IMR-90 (cell line): ENCODE measurements around the gene PITPNM3. TPM values are rescaled to one million over a fixed set of nuclear protein-coding genes. Genes with fewer than 3 reads are reported as not detected.

Experiments used
- ATAC-seq: fragments of 200-7000 bp; cut with Tn5 transposase; 2 replicates; pipeline ENCODE4 v1.9.1; 2020; ENCODE audit warnings: low read depth, mild to moderate bottlenecking, moderate library complexity
- BruUV-seq: library from RNA; stranded (reverse); fragments of 400-500 nt; replicated peaks from 2 replicates; lab custom pipeline; 2021; lab: Mats Ljungman, UMichigan
- CTCF ChIA-PET: fragments of 300-600 bp; formaldehyde crosslinking; extraction: SDS; loops from one replicate; lab custom pipeline; 2021; ENCODE audit warnings: antibody characterized with exemption; lab: Yijun Ruan, JAX
- POLR2A ChIA-PET: fragments of 300-600 bp; sonication (Branson Sonifier 250); formaldehyde crosslinking; loops from one replicate; lab custom pipeline; 2022; ENCODE audit warnings: antibody characterized with exemption; ENCODE audit not compliant: unreplicated experiment; lab: Charles Lee
- DNase-seq: peaks from one replicate; pipeline ENCODE4 v3.0.0; 2013
- H2AFZ ChIP-seq: replicated peaks from 2 replicates; pipeline ENCODE3; 2013; ENCODE audit warnings: low read length, mild to moderate bottlenecking; ENCODE audit not compliant: poor library complexity
- H2AK5ac ChIP-seq: 2 replicates; pipeline ENCODE4 v1.6.1; 2013; ENCODE audit warnings: low read depth, low read length, inconsistent platforms
- H2AK9ac ChIP-seq: replicated peaks from 2 replicates; pipeline ENCODE3; 2013; ENCODE audit warnings: mild to moderate bottlenecking, low read depth, low read length, moderate library complexity; ENCODE audit not compliant: poor library complexity
- H2BK120ac ChIP-seq: 2 replicates; pipeline ENCODE4 v1.6.1; 2013; ENCODE audit warnings: low read depth, low read length, inconsistent platforms
- H2BK15ac ChIP-seq: 3 replicates; pipeline ENCODE4 v1.6.1; 2013; ENCODE audit warnings: low read depth, low read length, inconsistent platforms
- H2BK20ac ChIP-seq: 2 replicates; pipeline ENCODE4 v1.6.1; 2013; ENCODE audit warnings: low read depth, mild to moderate bottlenecking, inconsistent platforms, low read length, moderate library complexity
- H2BK5ac ChIP-seq: 2 replicates; pipeline ENCODE4 v1.6.1; 2013; ENCODE audit warnings: mild to moderate bottlenecking, low read depth, low read length, inconsistent platforms; ENCODE audit not compliant: poor library complexity, severe bottlenecking
- H3K14ac ChIP-seq: replicated peaks from 2 replicates; pipeline ENCODE4 v1.6.1; 2013; ENCODE audit warnings: low read depth, low read length, inconsistent platforms
- H3K18ac ChIP-seq: 2 replicates; pipeline ENCODE4 v1.6.1; 2013; ENCODE audit warnings: low read depth, low read length, control low read depth
- H3K23ac ChIP-seq: 2 replicates; pipeline ENCODE4 v1.6.1; 2013; ENCODE audit warnings: low read depth, low read length, inconsistent platforms
- H3K27ac ChIP-seq: 2 replicates; pipeline ENCODE4 v1.5.1; 2013; ENCODE audit warnings: mild to moderate bottlenecking, control low read depth, low read length; ENCODE audit not compliant: insufficient read depth
- H3K27me3 ChIP-seq: 2 replicates; pipeline ENCODE4 v1.6.1; 2013; ENCODE audit warnings: low read length; ENCODE audit not compliant: control insufficient read depth, insufficient read depth
- H3K36me3 ChIP-seq: 2 replicates; pipeline ENCODE4 v1.6.1; 2013; ENCODE audit warnings: low read length, mixed read lengths; ENCODE audit not compliant: control insufficient read depth, insufficient read depth
- H3K4ac ChIP-seq: 2 replicates; pipeline ENCODE4 v1.6.1; 2013; ENCODE audit warnings: low read depth, low read length, inconsistent platforms
- H3K4me1 ChIP-seq: 2 replicates; pipeline ENCODE4 v1.6.1; 2013; ENCODE audit warnings: low read length, mixed read lengths; ENCODE audit not compliant: control insufficient read depth, insufficient read depth
- H3K4me2 ChIP-seq: 2 replicates; pipeline ENCODE4 v1.6.1; 2013; ENCODE audit warnings: low read depth, mild to moderate bottlenecking, control low read depth, low read length, moderate library complexity
- H3K4me3 ChIP-seq: 2 replicates; pipeline ENCODE4 v1.5.1; 2013; ENCODE audit warnings: low read depth, mild to moderate bottlenecking, control low read depth, low read length, moderate library complexity; ENCODE audit not compliant: insufficient read depth
- H3K56ac ChIP-seq: 2 replicates; pipeline ENCODE4 v1.6.1; 2013; ENCODE audit warnings: low read length, inconsistent platforms; ENCODE audit not compliant: insufficient read depth; ENCODE audit errors: extremely low read depth
- H3K79me1 ChIP-seq, 2 experiments: 2 replicates each; pipeline ENCODE4 v1.6.1; 2013; ENCODE audit warnings: low read length in 2 of 2, inconsistent platforms in 1 of 2, low read depth in 1 of 2
- H3K9ac ChIP-seq: 2 replicates; pipeline ENCODE4 v1.6.1; 2013; ENCODE audit warnings: low read depth, low read length, control low read depth
- H3K9me1 ChIP-seq: 2 replicates; pipeline ENCODE4 v1.6.1; 2013; ENCODE audit warnings: low read length, inconsistent platforms; ENCODE audit not compliant: insufficient read depth
- H3K9me3 ChIP-seq: 2 replicates; pipeline ENCODE4 v1.6.1; 2013; ENCODE audit warnings: low read length; ENCODE audit not compliant: control insufficient read depth, insufficient read depth
- H4K20me1 ChIP-seq: 2 replicates; pipeline ENCODE4 v1.6.1; 2013; ENCODE audit warnings: low read length, inconsistent platforms; ENCODE audit not compliant: insufficient read depth
- H4K5ac ChIP-seq: 2 replicates; pipeline ENCODE4 v1.6.1; 2013; ENCODE audit warnings: mild to moderate bottlenecking, low read depth, low read length, control low read depth
- H4K8ac ChIP-seq, 2 experiments: 2 replicates each; pipeline ENCODE4 v1.6.1; 2013; ENCODE audit warnings: low read depth in 2 of 2, low read length in 2 of 2, control low read depth in 1 of 2, inconsistent platforms in 1 of 2
- H4K91ac ChIP-seq: 2 replicates; pipeline ENCODE4 v1.6.1; 2013; ENCODE audit warnings: low read depth, low read length, inconsistent platforms; ENCODE audit not compliant: insufficient read depth
- BHLHE40 ChIP-seq: fragments of 150-350 bp; IDR thresholded peaks from 2 replicates; pipeline ENCODE4 v1.6.1; 2016; ENCODE audit warnings: mild to moderate bottlenecking, low read depth, low read length
- CEBPB ChIP-seq: IDR thresholded peaks from 2 replicates; pipeline ENCODE4 v1.6.1; 2012; ENCODE audit warnings: low read depth, low read length, improper control_type of control experiment
- CHD1 ChIP-seq: IDR thresholded peaks from 2 replicates; pipeline ENCODE4 v1.6.1; 2012; ENCODE audit warnings: low read depth, low read length, improper control_type of control experiment
- FOS ChIP-seq: fragments of 150-350 bp; IDR thresholded peaks from 2 replicates; pipeline ENCODE4 v1.6.1; 2016; ENCODE audit warnings: low read depth, low read length
- MAFK ChIP-seq: IDR thresholded peaks from 2 replicates; pipeline ENCODE4 v1.6.1; 2012; ENCODE audit warnings: low read depth, low read length, improper control_type of control experiment
- MAZ ChIP-seq: IDR thresholded peaks from 2 replicates; pipeline ENCODE4 v1.6.1; 2012; ENCODE audit warnings: low read depth, mild to moderate bottlenecking, low read length, improper control_type of control experiment, moderate library complexity, borderline replicate concordance
- MXI1 ChIP-seq: IDR thresholded peaks from 2 replicates; pipeline ENCODE4 v1.6.1; 2012; ENCODE audit warnings: low read depth, mild to moderate bottlenecking, low read length, moderate library complexity, borderline replicate concordance
- NFE2L2 ChIP-seq: fragments of 150-350 bp; IDR thresholded peaks from 2 replicates; pipeline ENCODE4 v1.6.1; 2016; ENCODE audit warnings: low read depth, mild to moderate bottlenecking, low read length
- POLR2A ChIP-seq: IDR thresholded peaks from 2 replicates; pipeline ENCODE4 v1.6.1; 2012; ENCODE audit warnings: mild to moderate bottlenecking, low read depth, low read length
- RAD21 ChIP-seq: IDR thresholded peaks from 2 replicates; pipeline ENCODE4 v1.6.1; 2012; ENCODE audit warnings: low read length, improper control_type of control experiment
- RCOR1 ChIP-seq: IDR thresholded peaks from 2 replicates; pipeline ENCODE4 v1.6.1; 2012; ENCODE audit warnings: mild to moderate bottlenecking, low read length, improper control_type of control experiment; ENCODE audit not compliant: insufficient replicate concordance
- RFX5 ChIP-seq: IDR thresholded peaks from 2 replicates; pipeline ENCODE4 v1.8.0; 2012; ENCODE audit warnings: low read depth, mild to moderate bottlenecking, low read length, moderate library complexity
- SMC3 ChIP-seq: fragments of 150-350 bp; IDR thresholded peaks from 2 replicates; pipeline ENCODE4 v1.6.1; 2016; ENCODE audit warnings: low read depth, mild to moderate bottlenecking, antibody characterized with exemption, low read length, moderate library complexity
- WGBS, 2 experiments: methylation state at CpG; one replicate each; pipeline versions ENCODE4 v1.1.5 to v1.1.7; 2013; ENCODE audit warnings: missing lambda C conversion rate in 2 of 2; ENCODE audit not compliant: insufficient read length in 1 of 2; ENCODE audit errors: extremely low coverage in 2 of 2; 5-methylcytosine and 5-hydroxymethylcytosine counted together
- dilution Hi-C: fragments of 300-500 bp; cut with HindIII; formaldehyde crosslinking; loops from one replicate; pipeline ENCODE4 v1.14.3; 2018; ENCODE audit warnings: low sequenced_read_pairs; ENCODE audit not compliant: unreplicated experiment
- in situ Hi-C: fragments of 300-500 bp; cut with MboI; formaldehyde crosslinking; loops from 3 replicates; pipeline ENCODE4 v1.14.3; 2019; ENCODE audit warnings: low sequenced_read_pairs, inconsistent platforms, mixed read lengths
- intact Hi-C: fragments of 100-400 bp; cut with micrococcal nuclease; formaldehyde crosslinking; loops from 2 replicates; pipeline ENCODE4 v1.10.0; 2022
- polyA plus RNA-seq, 3 experiments: library from polyadenylated mRNA; depleted of rRNA; stranded (reverse); fragments of >200 nt; gene quantifications; 2 replicates each; pipeline ENCODE4 v1.2.3, GENCODE V29; 2012; ENCODE audit warnings: low replicate concordance in 1 of 3
- total RNA-seq: library from RNA; depleted of rRNA; stranded (reverse); fragments of >200 nt; gene quantifications from 2 replicates; pipeline ENCODE4 v1.2.3, GENCODE V29; 2012
- TF ChIP-seq, protein P1 (sequence below): conservative IDR thresholded peaks from 2 replicates; pipeline ENCODE4 v1.5.1; 2012; ENCODE audit warnings: mild to moderate bottlenecking, low read depth, low read length, improper control_type of control experiment
- TF ChIP-seq, protein P2 (sequence below): fragments of 150-350 bp; IDR thresholded peaks from 2 replicates; pipeline ENCODE4 v1.6.1; 2017; ENCODE audit warnings: mild to moderate bottlenecking, antibody characterized with exemption, low read length, low read depth
- TF ChIP-seq, protein P3 (sequence below): fragments of 150-350 bp; IDR thresholded peaks from 2 replicates; pipeline ENCODE4 v1.6.1; 2016; ENCODE audit warnings: low read depth, mild to moderate bottlenecking, low read length, moderate library complexity, borderline replicate concordance

Gene PITPNM3
- total and polyA plus RNA-seq, 2 of the 4 experiments (the other 2 are of a cell fraction), result 0.54 to 1.7 TPM

DNA sequence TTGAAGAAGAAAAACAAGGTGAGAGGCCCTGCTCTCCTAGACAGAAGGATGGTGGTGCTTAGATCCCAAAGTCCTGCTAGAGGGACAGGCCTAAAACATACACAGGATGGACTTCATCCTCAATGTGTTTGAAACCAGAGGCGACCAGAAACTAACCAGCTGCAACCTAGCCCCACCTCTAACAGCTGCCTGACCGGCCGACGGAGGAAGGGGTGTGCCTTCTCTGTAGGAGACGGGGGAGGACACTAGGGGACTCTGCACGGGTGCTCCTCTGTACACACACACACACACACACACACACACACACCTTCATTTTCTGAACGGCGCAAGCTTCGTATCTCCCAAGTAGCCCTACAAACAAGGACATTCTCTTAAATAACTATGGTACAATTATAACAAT lies 24.3 kb upstream of the PITPNM3 start:
- Histone ChIP-seq H3K4me1 (peaks cover 3% of the 10 kb centered on the region), H3K79me1 (no peaks in the 10 kb centered on the region; a peak in 2 of 4 replicates), H3K18ac (no peak overlapping the region), H2BK20ac (no peak overlapping the region), H2AK9ac (no peak overlapping the region), H4K91ac (no peak overlapping the region), H2BK120ac (no peak overlapping the region), H3K4ac (no peak overlapping the region), H3K36me3 (peaks cover 34% of the 10 kb centered on the region), H4K5ac (no peak overlapping the region), H2AK5ac (no peak overlapping the region), H2BK15ac (no peak overlapping the region), H3K14ac (no peak overlapping the region), H3K27me3 (no peaks in the 10 kb centered on the region), H3K23ac (no peak overlapping the region), H3K4me2 (no peak overlapping the region), H3K9me1 (peaks cover 3% of the 10 kb centered on the region; the same call in 1 of the 2 replicates), H3K4me3 (no peak overlapping the region), H3K27ac (no peak overlapping the region), H4K20me1 (no peaks in the 10 kb centered on the region), H3K56ac (no peak overlapping the region), H4K8ac (no peak overlapping the region), H3K9ac (no peak overlapping the region), H2BK5ac (no peak overlapping the region), H2AFZ (no peak overlapping the region), H3K9me3 (no peaks in the 10 kb centered on the region)
- dilution Hi-C loops (no loop called here), intact Hi-C loops (no loop called here), in situ Hi-C loops (no loop called here)
- ATAC-seq, result no peak
- BruUV-seq, result no TSS peak
- no peak for DNase-seq
- CTCF ChIA-PET, result no interaction called here
- 90% methylated on average over 4 of the region's 9 CpGs; no CpG with 5 or more reads in 1 of the 2 experiments for WGBS, 2 experiments
- TF ChIP-seq MAZ (no peak), NFE2L2 (no peak), MAFK (no peak), SMC3 (no peak), RFX5 (no peak), CHD1 (no peak), MXI1 (no peak), CEBPB (no peak), RAD21 (no peak), POLR2A (no peak), RCOR1 (no peak), FOS (no peak), BHLHE40 (no peak)
- TF ChIP-seq, protein P1, sequence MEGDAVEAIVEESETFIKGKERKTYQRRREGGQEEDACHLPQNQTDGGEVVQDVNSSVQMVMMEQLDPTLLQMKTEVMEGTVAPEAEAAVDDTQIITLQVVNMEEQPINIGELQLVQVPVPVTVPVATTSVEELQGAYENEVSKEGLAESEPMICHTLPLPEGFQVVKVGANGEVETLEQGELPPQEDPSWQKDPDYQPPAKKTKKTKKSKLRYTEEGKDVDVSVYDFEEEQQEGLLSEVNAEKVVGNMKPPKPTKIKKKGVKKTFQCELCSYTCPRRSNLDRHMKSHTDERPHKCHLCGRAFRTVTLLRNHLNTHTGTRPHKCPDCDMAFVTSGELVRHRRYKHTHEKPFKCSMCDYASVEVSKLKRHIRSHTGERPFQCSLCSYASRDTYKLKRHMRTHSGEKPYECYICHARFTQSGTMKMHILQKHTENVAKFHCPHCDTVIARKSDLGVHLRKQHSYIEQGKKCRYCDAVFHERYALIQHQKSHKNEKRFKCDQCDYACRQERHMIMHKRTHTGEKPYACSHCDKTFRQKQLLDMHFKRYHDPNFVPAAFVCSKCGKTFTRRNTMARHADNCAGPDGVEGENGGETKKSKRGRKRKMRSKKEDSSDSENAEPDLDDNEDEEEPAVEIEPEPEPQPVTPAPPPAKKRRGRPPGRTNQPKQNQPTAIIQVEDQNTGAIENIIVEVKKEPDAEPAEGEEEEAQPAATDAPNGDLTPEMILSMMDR, result no peak
- TF ChIP-seq, protein P2, sequence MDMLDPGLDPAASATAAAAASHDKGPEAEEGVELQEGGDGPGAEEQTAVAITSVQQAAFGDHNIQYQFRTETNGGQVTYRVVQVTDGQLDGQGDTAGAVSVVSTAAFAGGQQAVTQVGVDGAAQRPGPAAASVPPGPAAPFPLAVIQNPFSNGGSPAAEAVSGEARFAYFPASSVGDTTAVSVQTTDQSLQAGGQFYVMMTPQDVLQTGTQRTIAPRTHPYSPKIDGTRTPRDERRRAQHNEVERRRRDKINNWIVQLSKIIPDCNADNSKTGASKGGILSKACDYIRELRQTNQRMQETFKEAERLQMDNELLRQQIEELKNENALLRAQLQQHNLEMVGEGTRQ, result no peak
- TF ChIP-seq, protein P3, sequence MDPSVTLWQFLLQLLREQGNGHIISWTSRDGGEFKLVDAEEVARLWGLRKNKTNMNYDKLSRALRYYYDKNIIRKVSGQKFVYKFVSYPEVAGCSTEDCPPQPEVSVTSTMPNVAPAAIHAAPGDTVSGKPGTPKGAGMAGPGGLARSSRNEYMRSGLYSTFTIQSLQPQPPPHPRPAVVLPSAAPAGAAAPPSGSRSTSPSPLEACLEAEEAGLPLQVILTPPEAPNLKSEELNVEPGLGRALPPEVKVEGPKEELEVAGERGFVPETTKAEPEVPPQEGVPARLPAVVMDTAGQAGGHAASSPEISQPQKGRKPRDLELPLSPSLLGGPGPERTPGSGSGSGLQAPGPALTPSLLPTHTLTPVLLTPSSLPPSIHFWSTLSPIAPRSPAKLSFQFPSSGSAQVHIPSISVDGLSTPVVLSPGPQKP, result no peak
- POLR2A ChIA-PET, result no interaction called here
